K562 (cell line): ENCODE data around the gene RSPH9. TPM values are rescaled to one million over a fixed set of nuclear protein-coding genes. Genes with fewer than 3 reads are reported as not detected.

Source experiments
- CBFB ChIP-seq: sonication (generic); formaldehyde crosslinking; IDR thresholded peaks from 2 replicates; pipeline ENCODE4 v1.4.0; 2020; ENCODE audit warnings: mild to moderate bottlenecking, missing genetic modification reagents
- COPS2 ChIP-seq: fragments of 450-650 bp; conservative IDR thresholded peaks from 2 replicates; pipeline ENCODE4 v1.6.1; 2016; ENCODE audit warnings: mild to moderate bottlenecking, moderate library complexity
- HDAC1 ChIP-seq, 2 experiments: fragments of 450-650 bp; IDR thresholded peaks; 2 replicates each; pipeline ENCODE4 v1.6.1; 2016 to 2017; ENCODE audit warnings: inconsistent platforms in 1 of 2, mild to moderate bottlenecking in 1 of 2, moderate library complexity in 1 of 2
- HLTF ChIP-seq: fragments of 450-650 bp; IDR thresholded peaks from 2 replicates; pipeline ENCODE4 v1.6.1; 2016
- NFIC ChIP-seq: fragments of 450-650 bp; IDR thresholded peaks from 2 replicates; pipeline ENCODE4 v1.6.1; 2017; ENCODE audit warnings: mild to moderate bottlenecking, inconsistent platforms
- POLR2G ChIP-seq: fragments of 200-400 bp; formaldehyde crosslinking; IDR thresholded peaks from 2 replicates; pipeline ENCODE4 v1.6.1; 2017; ENCODE audit warnings: low read depth, mild to moderate bottlenecking, antibody characterized with exemption, low read length, moderate library complexity
- SOX6 ChIP-seq: fragments of 450-650 bp; IDR thresholded peaks from 2 replicates; pipeline ENCODE4 v1.6.1; 2014; ENCODE audit warnings: mild to moderate bottlenecking
- ZBED1 ChIP-seq: IDR thresholded peaks from 2 replicates; pipeline ENCODE4 v1.6.1; 2014
- ZNF253 ChIP-seq: fragments of 250-450 bp; sonication (Bioruptor Pico); conservative IDR thresholded peaks from 2 replicates; pipeline ENCODE4 v1.6.1; 2021; ENCODE audit warnings: mild to moderate bottlenecking
- ZNF785 ChIP-seq: fragments of 250-450 bp; sonication (Bioruptor Pico); IDR thresholded peaks from 2 replicates; pipeline ENCODE4 v1.4.0; 2020; ENCODE audit warnings: mild to moderate bottlenecking
- polyA plus RNA-seq, 8 experiments: library from polyadenylated mRNA; depleted of rRNA in 4 of 8; stranded (reverse) in 5 of 8; unstranded in 3 of 8; fragments of >200 nt; fragmentation: Nextera tagmentation in 2 of 8; fragmentation: Illumina TruSeq in 1 of 8; extraction: Ambion mirVana in 2 of 8; extraction: Trizol in 1 of 8; gene quantifications; 2 replicates each; pipeline versions ENCODE4 v1.2.1 to v1.2.3, GENCODE V29; 2011 to 2014; ENCODE audit warnings: inconsistent platforms in 1 of 8, missing spikeins in 1 of 8
- total RNA-seq, 7 experiments: library from RNA; depleted of rRNA in 6 of 7; stranded (reverse); fragments of >200 nt in 6 of 7; fragmentation: Illumina TruSeq in 2 of 7; extraction: Trizol in 2 of 7; gene quantifications; 2 replicates each; pipeline versions ENCODE4 v1.2.1 to v1.2.3, GENCODE V29; 2011 to 2021; ENCODE audit warnings: low replicate concordance in 1 of 7
- TF ChIP-seq, protein P1 (sequence below): sonication (generic); formaldehyde crosslinking; IDR thresholded peaks from 2 replicates; pipeline ENCODE4 v1.8.0; 2022; ENCODE audit warnings: missing genetic modification reagents, mild to moderate bottlenecking, borderline replicate concordance
- TF ChIP-seq, protein P2 (sequence below): fragments of 450-650 bp; formaldehyde crosslinking; IDR thresholded peaks from 2 replicates; pipeline ENCODE4 v1.4.0; 2022; ENCODE audit warnings: mild to moderate bottlenecking, moderate library complexity
- TF ChIP-seq, protein P3 (sequence below): sonication (generic); formaldehyde crosslinking; IDR thresholded peaks from 2 replicates; pipeline ENCODE4 v1.4.0; 2020; ENCODE audit warnings: mild to moderate bottlenecking, missing genetic modification reagents
- TF ChIP-seq, protein P4 (sequence below): fragments of 450-650 bp; formaldehyde crosslinking; IDR thresholded peaks from 2 replicates; pipeline ENCODE4 v1.4.0; 2020; ENCODE audit warnings: mild to moderate bottlenecking, mixed read lengths
- TF ChIP-seq, protein P5 (sequence below): IDR thresholded peaks from 3 replicates; pipeline ENCODE4 v1.6.1; 2011; ENCODE audit warnings: borderline replicate concordance, mild to moderate bottlenecking, moderate library complexity; ENCODE audit not compliant: insufficient read length; ENCODE audit errors: extremely low read depth
- TF ChIP-seq, protein P6 (sequence below): IDR thresholded peaks from 2 replicates; pipeline ENCODE4 v1.6.1; 2011; ENCODE audit not compliant: insufficient read length; ENCODE audit errors: extremely low read depth

Gene RSPH9
- total and polyA plus RNA-seq, 9 of the 15 experiments (the other 6 are each of a cell fraction or from before 2014, with no cell fraction given) = 0.05 to 0.60 (median 0.39) TPM; not detected in 6

DNA sequence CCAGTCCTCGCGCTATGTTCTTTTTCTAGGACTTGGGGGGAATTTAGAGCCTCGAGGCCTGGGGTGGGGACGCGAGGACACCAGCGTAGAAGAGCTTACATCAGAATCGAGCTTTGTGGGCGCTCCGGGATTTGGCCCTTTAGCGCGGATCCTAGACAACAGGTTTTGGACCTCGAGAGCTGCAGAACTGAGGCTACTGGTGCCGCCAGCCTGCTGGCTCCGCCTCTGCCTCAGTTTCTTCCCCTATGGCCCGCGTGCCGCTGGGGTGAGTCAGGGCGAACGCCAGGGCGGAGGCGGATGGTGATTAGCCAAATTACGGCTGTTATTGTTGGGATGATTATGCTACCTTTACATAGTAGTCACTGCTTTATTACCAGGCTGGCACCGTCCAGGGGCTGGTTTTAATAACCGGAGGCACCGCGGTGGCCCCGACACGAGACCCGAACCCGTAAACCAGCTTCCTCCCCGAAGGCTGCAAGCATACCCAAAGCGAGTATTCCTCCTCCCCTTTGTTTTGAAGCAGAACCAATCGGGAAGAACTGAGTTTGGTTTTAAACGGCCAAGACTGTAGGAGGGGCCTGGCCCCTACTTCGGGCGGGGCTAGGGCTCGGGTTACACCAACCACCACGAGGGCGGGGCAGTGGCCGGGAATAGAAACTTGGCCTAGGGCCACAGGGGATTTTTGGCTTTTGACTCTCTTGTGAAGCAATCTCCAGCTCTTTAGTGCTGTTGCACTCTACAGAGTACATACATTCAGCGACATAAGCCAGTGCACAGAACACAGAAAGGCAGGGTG, 15.1 kb upstream of the RSPH9 start (continued):
- TF ChIP-seq, protein P1, sequence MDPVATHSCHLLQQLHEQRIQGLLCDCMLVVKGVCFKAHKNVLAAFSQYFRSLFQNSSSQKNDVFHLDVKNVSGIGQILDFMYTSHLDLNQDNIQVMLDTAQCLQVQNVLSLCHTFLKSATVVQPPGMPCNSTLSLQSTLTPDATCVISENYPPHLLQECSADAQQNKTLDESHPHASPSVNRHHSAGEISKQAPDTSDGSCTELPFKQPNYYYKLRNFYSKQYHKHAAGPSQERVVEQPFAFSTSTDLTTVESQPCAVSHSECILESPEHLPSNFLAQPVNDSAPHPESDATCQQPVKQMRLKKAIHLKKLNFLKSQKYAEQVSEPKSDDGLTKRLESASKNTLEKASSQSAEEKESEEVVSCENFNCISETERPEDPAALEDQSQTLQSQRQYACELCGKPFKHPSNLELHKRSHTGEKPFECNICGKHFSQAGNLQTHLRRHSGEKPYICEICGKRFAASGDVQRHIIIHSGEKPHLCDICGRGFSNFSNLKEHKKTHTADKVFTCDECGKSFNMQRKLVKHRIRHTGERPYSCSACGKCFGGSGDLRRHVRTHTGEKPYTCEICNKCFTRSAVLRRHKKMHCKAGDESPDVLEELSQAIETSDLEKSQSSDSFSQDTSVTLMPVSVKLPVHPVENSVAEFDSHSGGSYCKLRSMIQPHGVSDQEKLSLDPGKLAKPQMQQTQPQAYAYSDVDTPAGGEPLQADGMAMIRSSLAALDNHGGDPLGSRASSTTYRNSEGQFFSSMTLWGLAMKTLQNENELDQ (CRISPR knock-in tag) = 0 out of 2 replicates have a peak, but pooled peaks have one; percentile 81
- peak; percentile 84 for TF ChIP-seq POLR2G
- TF ChIP-seq HLTF = no peak
- TF ChIP-seq SOX6 = peak; percentile 44; the same call in 1 of the 2 replicates
- TF ChIP-seq, protein P2, sequence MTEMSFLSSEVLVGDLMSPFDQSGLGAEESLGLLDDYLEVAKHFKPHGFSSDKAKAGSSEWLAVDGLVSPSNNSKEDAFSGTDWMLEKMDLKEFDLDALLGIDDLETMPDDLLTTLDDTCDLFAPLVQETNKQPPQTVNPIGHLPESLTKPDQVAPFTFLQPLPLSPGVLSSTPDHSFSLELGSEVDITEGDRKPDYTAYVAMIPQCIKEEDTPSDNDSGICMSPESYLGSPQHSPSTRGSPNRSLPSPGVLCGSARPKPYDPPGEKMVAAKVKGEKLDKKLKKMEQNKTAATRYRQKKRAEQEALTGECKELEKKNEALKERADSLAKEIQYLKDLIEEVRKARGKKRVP (CRISPR knock-in tag) = peak; percentile 31
- peak; percentile 61; the same call in 1 of the 2 replicates for TF ChIP-seq CBFB (CRISPR knock-in tag)
- TF ChIP-seq COPS2 = no peak
- TF ChIP-seq NFIC = peak; percentile 99
- TF ChIP-seq, protein P3, sequence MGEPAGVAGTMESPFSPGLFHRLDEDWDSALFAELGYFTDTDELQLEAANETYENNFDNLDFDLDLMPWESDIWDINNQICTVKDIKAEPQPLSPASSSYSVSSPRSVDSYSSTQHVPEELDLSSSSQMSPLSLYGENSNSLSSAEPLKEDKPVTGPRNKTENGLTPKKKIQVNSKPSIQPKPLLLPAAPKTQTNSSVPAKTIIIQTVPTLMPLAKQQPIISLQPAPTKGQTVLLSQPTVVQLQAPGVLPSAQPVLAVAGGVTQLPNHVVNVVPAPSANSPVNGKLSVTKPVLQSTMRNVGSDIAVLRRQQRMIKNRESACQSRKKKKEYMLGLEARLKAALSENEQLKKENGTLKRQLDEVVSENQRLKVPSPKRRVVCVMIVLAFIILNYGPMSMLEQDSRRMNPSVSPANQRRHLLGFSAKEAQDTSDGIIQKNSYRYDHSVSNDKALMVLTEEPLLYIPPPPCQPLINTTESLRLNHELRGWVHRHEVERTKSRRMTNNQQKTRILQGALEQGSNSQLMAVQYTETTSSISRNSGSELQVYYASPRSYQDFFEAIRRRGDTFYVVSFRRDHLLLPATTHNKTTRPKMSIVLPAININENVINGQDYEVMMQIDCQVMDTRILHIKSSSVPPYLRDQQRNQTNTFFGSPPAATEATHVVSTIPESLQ (CRISPR knock-in tag) = peak; percentile 20; the same call in 1 of the 2 replicates
- TF ChIP-seq, protein P4, sequence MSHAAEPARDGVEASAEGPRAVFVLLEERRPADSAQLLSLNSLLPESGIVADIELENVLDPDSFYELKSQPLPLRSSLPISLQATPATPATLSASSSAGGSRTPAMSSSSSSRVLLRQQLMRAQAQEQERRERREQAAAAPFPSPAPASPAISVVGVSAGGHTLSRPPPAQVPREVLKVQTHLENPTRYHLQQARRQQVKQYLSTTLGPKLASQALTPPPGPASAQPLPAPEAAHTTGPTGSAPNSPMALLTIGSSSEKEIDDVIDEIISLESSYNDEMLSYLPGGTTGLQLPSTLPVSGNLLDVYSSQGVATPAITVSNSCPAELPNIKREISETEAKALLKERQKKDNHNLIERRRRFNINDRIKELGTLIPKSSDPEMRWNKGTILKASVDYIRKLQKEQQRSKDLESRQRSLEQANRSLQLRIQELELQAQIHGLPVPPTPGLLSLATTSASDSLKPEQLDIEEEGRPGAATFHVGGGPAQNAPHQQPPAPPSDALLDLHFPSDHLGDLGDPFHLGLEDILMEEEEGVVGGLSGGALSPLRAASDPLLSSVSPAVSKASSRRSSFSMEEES = peak; percentile 10; the same call in 1 of the 2 replicates
- peak in 1 of 2 experiments; percentile 55; a peak in 2 of 4 replicates for TF ChIP-seq HDAC1 (IDR thresholded peaks at IDR 0.05)
- TF ChIP-seq, protein P5, sequence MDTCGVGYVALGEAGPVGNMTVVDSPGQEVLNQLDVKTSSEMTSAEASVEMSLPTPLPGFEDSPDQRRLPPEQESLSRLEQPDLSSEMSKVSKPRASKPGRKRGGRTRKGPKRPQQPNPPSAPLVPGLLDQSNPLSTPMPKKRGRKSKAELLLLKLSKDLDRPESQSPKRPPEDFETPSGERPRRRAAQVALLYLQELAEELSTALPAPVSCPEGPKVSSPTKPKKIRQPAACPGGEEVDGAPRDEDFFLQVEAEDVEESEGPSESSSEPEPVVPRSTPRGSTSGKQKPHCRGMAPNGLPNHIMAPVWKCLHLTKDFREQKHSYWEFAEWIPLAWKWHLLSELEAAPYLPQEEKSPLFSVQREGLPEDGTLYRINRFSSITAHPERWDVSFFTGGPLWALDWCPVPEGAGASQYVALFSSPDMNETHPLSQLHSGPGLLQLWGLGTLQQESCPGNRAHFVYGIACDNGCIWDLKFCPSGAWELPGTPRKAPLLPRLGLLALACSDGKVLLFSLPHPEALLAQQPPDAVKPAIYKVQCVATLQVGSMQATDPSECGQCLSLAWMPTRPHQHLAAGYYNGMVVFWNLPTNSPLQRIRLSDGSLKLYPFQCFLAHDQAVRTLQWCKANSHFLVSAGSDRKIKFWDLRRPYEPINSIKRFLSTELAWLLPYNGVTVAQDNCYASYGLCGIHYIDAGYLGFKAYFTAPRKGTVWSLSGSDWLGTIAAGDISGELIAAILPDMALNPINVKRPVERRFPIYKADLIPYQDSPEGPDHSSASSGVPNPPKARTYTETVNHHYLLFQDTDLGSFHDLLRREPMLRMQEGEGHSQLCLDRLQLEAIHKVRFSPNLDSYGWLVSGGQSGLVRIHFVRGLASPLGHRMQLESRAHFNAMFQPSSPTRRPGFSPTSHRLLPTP = peak; percentile 50
- TF ChIP-seq ZNF253 (CRISPR knock-in tag) = 0 out of 2 replicates have a peak, but pooled peaks have one; percentile 19
- TF ChIP-seq, protein P6, sequence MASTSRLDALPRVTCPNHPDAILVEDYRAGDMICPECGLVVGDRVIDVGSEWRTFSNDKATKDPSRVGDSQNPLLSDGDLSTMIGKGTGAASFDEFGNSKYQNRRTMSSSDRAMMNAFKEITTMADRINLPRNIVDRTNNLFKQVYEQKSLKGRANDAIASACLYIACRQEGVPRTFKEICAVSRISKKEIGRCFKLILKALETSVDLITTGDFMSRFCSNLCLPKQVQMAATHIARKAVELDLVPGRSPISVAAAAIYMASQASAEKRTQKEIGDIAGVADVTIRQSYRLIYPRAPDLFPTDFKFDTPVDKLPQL = peak; percentile 76
- TF ChIP-seq ZBED1 = no peak; the same call in 1 of the 2 replicates
- TF ChIP-seq ZNF785 = no peak
